Measurements from ENCODE around the gene ST8SIA5.

DNA sequence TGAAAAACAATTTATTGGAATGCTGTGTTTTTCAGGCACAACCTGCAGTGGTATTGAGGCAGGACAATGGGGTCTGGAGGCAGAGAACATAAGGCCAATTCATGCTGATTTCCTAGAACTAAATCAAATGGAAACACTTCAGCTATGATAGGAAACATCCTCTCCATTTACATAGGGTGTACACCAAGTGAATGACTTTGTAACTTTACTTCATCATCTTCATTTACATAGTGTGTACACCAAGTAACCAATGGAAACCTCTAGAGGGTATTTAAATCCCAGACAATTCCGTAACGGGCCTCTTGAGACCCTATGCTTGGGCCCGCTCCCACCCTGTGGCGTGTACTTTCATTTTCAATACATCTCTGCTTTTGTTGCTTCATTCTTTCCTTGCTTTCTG, 32.2 kb upstream of the ST8SIA5 start:
- TF ChIP-seq TARDBP (IDR thresholded peaks at IDR 0.05) = no peak
- no peak for TF ChIP-seq FOXK2 (IDR thresholded peaks at IDR 0.05)
- no peak for TF ChIP-seq NFRKB (IDR thresholded peaks at IDR 0.05)
